K562 treated with DMSO at 1 percent for 24 hours (cell line): ENCODE results near the gene PASK. TPM values are rescaled to one million over a fixed set of nuclear protein-coding genes. Genes with fewer than 3 reads are reported as not detected.

Experiments used
- total RNA-seq: library from RNA; unstranded; fragments of 300-600 nt; gene quantifications from 2 replicates; pipeline ENCODE4 v1.2.3, GENCODE V29; 2022; ENCODE audit warnings: low read depth; ENCODE audit not compliant: insufficient read depth

The PASK gene
- total RNA-seq: 6.4 and 9.4 TPM in 2 replicates

DNA sequence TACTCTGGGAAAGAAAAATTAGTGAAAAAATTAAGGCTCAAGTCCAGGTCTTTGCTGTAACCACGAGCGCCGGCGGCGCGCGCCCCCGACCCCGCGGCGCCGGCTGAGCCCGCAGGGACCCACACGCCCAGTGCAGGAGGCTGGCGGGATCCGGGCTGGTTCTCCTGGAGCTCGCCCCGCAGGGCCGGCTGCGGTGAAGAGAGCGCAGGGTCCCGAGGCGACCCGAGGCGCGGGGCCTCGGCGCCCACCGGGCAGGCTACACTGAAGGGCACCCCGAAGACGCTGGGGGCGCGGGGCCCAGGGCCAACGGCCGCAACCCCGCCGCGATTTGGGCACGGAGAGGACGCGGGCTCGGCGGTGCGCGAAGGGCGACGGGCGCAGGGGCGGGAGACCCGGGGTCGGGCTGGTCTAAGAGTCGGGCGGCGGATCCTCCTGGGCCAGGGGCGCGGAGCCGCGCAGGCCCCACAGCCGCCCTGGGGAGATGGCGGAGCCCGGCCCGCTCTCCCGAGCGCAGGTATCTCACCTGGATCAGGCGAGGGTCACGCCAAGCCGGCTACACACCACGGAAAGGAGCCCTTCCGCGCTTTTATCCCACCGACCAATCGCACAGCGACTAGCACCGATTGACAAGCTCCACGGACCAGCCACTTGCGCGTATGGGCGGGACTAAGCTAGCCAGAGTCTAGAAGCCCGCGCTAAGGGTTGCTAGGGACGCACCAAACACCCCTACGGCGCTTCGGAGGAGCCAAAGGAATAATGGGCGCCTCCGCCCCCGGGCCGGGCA, at the start of gene PASK:
TSS of gene PASK (minus strand) at position 582 of the 784 bp plus-strand sequence. CDS start 6,440 bp downstream, outside the sequence.

DNA sequence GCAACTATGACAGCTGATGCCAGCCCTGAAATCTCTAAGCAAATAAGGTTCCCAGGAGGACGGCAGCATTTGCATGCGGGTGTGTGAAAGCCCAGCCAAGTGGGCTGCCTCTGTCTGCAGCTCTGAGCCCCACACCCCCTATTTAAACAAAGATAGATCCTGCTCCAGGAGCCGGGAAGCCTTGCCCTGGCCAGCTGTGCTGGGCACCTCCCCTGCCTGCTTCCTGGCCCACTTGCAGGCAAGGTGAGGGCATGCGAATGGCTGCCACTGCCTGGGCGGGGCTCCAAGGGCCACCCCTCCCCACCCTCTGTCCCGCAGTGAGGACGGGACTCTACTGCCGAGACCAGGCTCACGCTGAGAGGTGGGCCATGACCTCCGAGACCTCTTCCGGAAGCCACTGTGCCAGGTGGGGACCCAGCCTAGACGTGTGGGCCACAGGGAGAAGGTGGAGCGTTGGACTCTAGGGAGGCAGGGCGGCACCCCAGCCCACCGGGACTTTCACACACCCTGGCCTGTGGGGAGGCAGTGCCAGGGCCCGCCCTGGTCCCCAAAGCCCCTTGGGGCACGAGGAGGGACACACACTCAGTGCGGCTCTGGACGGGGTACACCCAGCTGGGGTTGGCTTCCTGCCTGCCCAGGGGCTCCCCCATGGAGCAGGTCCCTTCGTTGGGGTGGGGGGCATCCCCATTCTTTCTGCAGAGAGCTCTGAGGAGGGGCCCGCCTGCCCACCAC, 39.3 kb upstream of the PASK start, which contains the start of gene ANO7:
TSS of gene ANO7 (plus strand) at position 317 of the 732 bp plus-strand sequence. CDS start 1,387 bp downstream, outside the sequence.

DNA sequence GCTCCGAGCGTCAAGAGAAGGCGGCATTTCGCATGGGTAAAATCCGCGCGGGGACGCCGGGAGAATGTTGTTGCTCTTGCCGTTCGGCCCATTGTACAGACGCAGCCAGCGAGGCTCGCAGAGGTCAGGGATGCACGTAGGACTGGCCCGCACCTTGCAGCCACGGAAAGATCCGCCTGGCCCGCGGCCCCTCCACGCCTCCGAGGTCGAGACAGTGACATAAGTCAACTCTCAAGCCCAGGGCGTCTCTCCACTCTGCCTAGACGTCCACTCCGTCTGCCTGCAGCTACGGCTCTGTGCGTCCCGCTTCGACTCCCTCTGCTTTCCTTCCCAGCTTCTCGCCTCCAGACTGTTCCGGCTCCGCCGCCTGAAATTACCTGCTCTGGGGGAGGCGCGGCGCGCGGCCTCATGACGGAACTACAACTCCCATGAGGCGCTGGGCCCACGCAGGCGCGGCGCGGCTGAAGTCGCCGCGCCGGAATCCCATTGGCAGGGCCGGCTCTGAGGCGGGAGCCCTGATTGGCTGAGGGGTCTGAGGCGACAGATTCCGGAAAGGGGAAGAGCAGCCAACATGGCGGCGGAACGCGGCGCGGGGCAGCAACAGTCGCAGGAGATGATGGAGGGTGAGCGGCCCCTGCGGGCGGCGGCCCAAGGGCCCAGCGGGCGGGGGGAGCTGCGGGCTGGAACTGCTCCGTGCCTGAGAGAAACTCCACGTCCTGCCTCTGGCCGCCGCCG, 820 bp upstream of the PASK start, which contains the start of gene PPP1R7:
TSS of gene PPP1R7 (plus strand) at position 543 of the 735 bp plus-strand sequence. CDS start at position 572, 29 bp downstream.

DNA sequence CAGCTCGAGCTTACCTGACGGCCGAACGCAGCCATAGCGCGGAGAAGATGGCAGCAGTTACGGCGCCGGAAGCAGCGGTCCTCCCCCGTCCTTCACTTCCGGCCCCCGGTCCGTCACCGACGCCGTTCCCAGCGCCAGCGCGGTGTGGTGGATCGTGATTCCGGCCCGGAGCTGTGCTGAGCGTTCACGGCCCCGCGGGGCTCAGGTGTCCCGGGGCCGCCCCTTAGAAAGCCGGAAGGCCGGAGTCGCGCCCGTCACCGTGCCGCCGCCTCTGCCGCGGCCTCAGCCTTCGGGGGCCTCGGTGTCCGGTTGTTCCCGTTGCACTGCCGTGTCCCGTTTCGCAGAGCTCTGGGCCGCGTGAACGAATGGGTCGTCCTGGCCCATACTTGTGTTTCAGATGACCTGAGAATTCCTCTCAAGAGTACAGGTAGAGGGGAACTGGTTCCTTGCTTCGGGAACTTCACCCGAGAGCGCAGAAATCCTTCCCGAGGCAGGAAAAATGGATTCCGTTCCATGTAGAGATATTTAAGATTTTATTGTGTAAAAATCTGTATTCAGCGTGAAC, 47.0 kb downstream of the PASK start, which contains the start of gene MTERF4:
TSS of gene MTERF4 (minus strand) at position 49 of the 565 bp plus-strand sequence. CDS start at position 35, 14 bp downstream.

Other genes with a start within 250 kb of the PASK start
- gene CROCC2, start 243.1 kb downstream of the PASK start, total RNA-seq: not detected in 2 replicates
- gene SNED1, start 150.9 kb downstream of the PASK start, total RNA-seq: 0.05 TPM in 1 of 2 replicates, not detected in the other
- 11.0 and 16.7 TPM in 2 replicates for gene MTERF4, start 47.2 kb downstream of the PASK start, total RNA-seq
- gene PPP1R7, start 995 bp upstream of the PASK start, total RNA-seq: 39.3 and 41.5 TPM in 2 replicates
- gene ANO7, start 39.2 kb upstream of the PASK start, total RNA-seq: 1.1 and 1.4 TPM in 2 replicates
- gene HDLBP, start 166.2 kb upstream of the PASK start, total RNA-seq: 104 and 137 TPM in 2 replicates
- gene SEPTIN2, start 166.5 kb upstream of the PASK start, total RNA-seq: 70.5 and 84.3 TPM in 2 replicates
- 11.5 and 13.1 TPM in 2 replicates for gene FARP2, start 206.8 kb upstream of the PASK start, total RNA-seq